Middle frontal gyrus (tissue), 1 donor: ENCODE results near the gene ZNF385B.

Experiments
- DNase-seq: peaks from one replicate; pipeline ENCODE4 v3.0.0-alpha.2; 2015; ENCODE audit warnings: low spot score; ENCODE audit errors: extremely low spot score

ZNF385B gene

DNA sequence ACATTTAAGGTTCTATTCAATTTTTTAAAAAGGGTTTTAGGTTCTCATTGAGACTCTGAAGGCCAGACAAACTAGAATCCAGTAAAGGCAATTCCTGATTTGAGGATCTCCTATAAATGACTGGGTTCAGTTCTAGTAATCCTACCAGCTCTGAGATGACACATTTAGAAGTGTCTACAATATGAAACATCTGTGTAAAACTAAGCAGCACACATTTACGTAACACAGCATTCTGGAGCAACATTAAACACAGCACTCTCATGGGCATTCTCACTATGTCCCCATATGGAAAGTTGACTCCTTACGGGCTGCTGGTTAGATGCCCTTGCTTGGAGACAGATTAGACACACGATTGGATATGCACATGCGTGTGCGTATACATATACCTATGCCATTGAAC is 114.4 kb downstream of the ZNF385B start:
- DNase-seq = no peak

DNA sequence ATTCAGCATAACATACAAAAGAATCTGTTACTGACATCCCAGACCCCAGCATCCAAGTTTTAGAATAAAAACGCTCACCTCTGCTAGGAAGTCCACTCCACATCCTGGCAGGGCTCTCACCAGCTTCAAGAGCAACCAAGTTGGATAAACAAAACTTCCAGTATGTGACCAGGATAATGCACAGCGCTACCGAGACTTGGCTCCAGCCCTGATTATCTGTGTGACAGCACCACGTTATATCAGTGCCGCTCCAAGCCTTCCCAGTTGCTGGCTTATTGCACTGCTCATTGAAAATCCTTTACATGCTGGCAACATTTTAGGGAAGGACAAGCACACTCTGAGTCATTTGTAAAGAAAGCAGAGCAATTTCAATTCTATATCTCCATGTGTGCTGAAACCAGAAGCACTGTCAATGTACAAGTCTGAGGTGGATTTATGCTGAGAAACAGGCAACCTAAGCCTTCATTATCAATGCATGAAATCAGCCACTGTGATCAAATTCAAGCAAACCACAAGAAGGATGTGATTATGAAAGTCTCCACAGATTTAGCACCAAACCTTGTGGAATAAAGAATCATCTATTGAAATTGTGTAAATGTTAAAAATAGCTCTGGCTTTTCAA is 115.7 kb downstream of the ZNF385B start:
- no peak for DNase-seq

DNA sequence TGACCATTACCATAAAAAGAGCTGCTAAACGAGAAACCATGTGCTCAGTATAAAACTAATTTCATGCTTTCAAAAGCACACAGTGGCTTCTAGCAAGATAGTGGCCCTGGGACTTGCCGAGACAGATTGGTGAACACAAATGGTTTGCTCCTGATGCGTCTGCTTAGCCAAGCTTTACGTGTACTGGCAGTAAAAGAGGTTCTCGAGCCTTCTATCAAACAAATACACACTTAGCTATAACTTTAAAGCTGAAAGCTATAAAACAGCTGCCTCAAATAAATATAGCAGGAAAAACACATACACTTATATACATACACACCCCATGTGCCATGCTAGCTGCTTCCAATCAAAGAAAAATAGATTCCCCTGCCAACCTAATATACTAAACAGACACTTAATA is 117.0 kb downstream of the ZNF385B start:
- no peak for DNase-seq

DNA sequence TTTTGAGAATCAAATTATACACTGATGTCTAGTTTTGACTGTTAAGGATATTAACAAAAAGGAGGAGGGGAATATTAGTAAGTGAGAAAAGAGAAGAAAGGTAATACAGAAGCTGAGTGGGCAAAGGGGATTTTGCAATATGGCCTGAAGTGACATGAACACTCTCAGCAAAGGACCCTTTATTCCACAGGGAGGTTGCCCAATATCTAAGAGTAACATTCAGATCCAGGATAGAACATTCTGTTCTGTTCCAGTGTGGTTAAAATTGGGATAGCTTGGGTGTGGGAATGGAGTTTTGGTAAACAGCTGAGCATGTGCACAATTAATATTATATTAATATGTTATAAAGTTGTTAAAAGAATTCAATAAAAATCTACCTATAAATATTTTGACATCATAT is 120.1 kb downstream of the ZNF385B start:
- no peak for DNase-seq

DNA sequence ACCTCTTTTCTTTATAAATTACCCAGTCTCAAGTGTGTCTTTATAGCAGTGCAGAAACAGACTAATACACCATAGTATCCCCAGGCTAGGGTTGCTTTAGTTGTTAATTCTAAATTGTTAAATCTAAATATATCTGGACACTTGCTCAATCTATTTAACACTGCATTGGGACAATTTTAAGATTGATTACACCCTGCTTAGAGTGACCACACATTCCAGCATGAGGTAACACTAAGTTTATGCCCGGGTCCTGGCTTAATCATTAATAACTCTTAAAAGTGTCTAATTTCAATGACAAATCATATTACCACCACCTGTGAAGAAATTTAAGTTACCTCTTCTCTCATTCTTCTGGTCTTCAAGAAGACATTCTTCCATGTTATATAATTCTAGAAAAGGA is 131.4 kb downstream of the ZNF385B start:
- DNase-seq = no peak

DNA sequence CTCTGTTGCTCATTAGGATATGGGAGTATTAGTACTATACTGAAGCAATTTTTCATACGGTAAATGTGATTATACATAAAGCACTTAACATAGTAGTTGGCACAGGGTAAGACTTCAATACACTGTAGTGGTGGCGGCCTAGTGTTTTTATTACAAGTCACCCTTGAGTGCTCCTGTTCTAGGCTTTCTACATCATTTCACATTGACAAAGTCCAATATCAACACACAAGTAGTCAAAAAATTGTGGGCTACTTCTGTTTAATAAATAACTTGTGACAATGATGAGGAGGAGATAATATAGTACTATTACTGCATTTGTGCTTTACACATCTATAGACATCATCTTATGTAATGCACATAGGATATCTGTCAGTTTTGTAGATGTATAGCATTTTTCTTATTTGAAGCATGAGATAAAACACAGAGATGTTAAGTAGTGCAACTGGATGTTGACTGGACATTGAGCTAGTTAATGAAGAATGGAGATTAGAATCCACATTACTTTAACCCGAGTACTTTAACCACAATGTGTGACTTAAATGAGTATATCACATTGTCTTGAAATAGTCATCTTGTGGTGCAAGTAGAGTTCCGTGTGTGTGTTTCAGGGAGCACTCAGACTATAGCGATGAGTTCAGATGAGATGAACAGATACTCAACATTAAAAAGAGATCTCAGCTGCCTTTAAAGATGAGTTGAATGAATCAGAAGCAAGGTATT is 134.8 kb downstream of the ZNF385B start:
- no peak for DNase-seq

DNA sequence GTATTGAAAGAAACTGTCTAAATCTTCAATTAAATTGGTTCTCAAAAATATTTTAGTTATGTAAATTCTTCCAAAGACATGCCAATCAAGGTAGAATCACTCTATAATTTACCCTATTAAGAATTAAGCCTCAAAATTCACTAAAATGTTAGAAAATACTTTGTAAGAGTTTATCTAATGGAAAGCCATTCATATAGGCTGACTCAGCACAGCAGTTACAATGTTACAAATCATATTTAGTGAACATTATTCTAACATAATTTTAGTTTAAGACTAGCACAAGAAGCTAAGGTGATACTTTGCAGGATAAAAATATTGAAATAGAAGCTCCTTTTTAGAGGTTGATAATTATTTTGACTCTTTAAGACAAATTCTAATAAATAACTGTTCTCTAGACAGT is 137.0 kb downstream of the ZNF385B start:
- no peak for DNase-seq

DNA sequence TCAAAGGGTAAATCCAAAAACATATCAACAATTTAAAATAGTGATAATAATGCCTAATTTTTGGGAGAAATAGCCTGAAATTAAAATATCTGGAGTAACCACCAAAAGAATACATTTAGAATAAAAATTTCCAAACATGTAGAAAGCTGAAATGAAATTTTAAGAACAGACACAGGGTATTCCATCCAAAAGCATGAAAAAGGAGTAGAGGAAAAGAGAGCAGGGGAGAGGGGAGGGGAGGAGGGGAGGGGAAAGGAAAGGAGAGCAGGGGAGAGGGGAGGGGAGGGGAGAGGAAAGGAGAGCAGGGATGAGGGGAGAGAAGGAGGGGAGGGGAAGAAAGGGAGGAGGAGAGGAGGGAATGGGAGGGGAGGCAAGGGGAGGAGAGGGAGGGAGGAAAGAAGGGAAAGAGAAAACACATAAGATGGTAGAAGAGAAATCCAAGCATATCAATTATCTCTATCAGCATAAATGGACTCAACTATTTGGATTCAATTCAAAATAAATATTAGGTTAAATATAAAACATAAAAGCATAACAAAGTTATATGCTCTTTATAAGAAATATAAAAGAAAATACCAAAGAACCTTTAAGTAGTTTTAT is 141.1 kb downstream of the ZNF385B start:
- DNase-seq = no peak

DNA sequence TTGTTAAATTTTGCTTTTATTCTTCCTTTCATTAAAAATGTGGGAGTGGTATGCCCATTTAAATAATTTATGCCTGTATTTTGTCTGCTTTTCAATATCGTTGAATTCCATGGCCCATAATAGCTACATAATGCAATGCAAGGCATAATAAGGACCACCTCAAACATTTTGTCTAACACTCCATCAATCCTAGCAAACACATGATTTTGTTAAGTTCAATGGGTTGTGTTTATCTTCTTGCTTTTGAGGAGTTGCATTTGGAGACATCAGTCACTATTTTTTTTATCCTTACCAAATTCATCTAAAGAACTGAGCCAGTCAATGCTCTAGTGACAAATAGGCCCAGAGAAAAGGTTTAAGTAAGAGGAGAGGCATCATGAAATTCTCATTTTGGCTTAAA is 145.5 kb downstream of the ZNF385B start:
- no peak for DNase-seq

DNA sequence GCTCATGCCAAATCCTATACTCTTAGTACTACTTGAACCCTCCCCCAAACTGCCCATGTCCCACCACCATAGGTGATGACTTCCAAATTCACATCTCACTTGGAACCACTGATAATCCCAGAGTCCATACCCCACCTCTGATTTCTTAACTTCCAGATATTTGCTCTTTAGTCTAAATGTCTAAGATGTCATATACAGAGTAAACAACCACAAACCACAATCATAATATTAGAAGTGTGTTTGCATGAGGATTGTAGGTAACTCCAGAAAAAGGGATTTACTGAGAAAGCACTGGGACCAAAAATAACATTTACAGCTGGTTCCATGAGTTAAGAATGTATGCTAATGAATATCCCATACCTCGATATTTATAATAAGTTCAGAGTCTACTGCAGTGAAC is 146.2 kb downstream of the ZNF385B start:
- no peak for DNase-seq

DNA sequence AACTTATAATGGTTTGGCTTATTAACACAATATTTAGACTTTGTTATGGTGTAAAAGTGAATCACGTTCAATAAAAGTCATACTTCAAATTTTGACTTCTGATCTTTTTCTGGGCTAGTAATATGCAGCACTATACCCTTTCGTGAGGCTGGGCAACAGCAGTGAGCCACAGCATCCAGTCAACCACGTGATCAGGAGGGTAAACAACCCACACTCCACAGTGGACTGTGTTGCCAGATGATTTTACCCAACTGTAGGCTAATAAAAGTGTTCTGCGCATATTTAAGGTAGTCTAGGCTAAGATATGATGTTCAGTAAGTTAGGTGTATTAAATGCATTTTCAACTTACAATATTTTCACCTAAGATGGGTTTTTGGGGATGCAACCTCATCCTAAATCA is 148.6 kb downstream of the ZNF385B start:
- no peak for DNase-seq

DNA sequence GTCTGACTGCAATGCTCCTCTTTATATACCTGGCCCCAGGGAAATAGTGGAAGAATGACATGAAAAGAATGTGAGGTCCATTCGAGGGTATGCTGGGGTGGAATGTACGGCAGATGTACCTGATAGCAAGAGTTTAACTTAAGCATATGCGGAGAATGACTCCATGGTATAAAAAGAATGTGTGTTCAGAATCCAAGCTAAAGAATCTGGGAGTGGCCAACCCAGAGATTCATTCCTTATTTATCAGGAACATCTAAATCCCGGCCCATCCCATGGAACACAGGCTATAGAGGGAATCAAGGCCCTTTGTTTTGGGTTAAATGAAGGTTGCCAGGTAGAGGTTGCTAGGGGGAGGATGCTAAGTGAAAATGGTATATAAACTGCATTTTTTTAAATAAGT is 150.0 kb downstream of the ZNF385B start:
- DNase-seq = no peak

DNA sequence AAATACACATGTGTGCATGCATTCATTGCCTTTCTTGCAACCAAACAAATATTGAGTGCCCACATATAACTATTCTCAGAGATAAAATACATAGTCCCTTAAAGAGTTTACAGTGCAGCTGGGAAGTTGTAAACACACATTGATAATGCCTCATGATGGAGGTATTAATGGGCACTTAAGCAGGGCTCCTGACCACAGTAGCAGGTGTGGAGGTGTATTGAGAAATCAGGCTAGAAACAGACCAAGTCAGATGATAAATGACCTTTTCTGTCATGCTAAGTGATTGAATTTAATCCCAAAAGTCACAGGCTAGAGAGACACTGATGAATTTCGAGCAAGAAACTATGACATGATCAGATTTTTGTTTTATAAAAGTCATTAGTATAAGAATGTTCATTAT is 157.7 kb downstream of the ZNF385B start:
- no peak for DNase-seq

DNA sequence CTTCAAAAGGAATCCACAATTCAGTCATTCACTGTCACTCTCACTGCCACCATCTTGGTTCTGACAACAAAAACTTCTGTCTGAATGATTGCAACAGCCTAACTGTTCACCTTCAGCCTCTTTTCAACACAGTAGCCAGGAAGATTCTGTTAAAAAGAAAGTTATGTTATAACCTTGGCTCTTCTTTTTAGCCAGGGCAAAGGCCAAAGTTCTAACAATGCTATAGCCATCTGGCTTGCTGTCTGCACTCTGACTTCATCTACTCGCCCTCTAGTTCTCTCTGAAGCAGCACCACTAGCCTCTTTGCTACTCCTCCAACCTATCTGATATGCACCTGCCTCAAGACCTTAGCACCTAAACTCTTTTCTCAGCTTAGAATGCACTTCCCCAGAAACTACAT is 158.5 kb downstream of the ZNF385B start:
- DNase-seq = no peak

DNA sequence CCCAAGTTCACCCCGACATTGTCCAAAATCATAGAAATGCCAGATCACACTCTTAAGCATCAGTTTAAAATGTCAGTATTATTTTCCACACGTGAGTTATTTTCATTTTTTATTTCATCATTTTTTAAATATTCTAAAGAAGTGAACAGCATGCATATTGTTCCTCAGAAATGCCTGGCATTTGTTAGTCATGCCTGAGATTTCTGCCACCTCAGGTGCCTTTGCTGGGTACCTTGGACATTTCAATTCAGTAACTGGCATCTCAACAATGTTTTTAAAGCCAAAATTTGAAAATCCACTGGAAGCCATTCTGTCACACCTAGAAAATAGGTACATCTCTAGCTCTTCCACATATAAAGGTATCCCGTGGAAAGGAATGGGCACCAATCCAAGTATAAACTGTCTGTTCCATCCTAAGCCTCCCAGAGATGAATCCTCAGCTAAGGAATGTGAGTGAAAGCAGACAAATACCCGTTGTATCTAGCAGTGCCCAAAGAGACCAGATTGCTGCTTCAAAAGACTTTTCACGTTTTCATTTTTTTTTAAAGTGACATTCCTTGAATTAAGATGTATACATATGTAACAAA is 159.8 kb downstream of the ZNF385B start:
- DNase-seq = no peak

DNA sequence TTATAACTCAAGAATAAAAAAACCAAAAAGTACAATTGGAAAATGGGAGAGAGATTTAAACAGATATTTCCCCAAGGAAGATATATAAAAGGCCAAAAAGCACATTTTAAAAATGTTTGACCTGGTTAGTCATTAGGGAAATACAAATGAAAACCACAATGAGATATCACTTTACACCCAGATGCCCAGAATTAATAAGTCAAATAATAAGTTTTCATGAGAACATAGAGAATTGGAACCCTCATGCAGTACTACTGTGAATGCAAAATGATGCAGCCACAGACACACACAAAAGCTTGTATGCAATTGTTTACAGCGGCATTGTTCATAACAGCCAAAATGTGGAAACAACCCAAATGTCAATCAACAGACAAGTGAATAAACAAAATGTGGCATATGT is 165.9 kb downstream of the ZNF385B start:
- DNase-seq = no peak

DNA sequence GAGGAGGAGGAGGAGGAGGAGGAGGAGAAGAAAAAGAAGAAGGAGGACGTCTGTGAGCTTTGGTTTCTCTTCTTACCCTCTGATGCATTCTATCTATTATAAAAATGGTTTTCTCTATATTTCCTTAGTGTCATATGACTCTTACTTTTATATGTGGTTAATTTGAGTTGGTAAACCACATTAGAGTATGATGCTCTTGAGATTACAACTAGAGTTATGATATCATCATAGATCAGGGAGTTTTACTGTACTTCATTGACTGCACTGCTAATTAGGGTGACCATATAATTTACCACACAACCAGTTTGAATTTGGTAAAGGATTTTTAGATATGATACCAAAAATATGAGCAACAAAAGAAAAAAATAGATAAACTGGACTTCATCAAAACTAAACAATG is 166.4 kb downstream of the ZNF385B start:
- DNase-seq = no peak

DNA sequence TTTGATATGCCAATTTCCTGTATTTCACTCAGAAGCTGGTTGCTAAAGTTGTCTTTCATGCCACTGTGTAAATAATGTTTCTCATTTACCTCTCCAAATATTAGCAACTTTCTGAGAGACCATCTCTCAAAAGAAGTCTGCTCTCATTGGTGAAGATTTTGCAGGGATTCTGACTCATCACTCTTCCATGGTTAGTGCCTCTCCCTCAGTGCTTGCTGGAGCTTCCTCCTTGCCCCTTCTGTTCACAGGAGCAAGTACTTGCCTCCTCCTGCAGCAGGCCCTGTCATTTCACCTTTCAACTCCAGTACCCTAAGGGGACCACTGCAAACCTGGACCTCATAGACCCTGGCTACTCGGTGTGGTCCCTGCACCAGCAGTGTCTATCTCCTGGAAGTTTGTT is 168.8 kb downstream of the ZNF385B start:
- no peak for DNase-seq

DNA sequence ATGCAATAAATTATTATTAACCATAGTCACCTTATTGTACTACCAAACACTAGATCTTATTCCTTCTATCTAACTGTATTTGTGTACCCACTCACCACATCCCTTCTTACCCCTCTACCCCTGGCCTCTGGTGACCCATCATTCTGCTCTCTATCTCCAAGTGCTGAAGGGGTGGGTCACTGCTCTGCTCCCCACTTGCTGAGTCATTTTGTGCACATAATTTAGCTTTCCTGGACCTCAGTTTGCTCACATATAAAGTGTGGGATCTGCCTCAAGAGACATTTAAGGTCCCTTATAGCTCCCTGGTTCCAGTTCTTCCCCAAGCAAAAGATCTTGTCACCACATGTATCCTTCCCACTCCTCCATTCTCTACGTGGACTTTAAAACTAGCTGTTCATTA is 169.4 kb downstream of the ZNF385B start:
- DNase-seq = no peak

DNA sequence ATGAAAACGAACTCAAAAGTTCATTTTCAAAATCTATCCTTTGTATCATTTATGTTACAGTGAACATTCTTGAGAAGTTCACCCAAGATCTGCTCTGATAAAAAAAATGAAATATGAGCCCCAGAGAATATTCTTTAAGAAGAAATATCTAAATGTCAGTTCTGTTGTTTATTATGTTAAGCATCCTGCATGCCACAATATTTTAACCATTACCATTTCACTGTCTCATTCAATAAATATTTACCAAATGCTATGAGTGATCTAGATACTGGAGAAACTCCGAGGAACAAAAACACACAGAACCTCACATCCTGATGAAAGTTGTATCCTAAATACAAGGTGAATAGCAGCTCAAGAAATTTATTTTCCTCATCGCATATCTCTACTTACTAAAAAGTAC is 170.2 kb downstream of the ZNF385B start:
- DNase-seq = no peak

DNA sequence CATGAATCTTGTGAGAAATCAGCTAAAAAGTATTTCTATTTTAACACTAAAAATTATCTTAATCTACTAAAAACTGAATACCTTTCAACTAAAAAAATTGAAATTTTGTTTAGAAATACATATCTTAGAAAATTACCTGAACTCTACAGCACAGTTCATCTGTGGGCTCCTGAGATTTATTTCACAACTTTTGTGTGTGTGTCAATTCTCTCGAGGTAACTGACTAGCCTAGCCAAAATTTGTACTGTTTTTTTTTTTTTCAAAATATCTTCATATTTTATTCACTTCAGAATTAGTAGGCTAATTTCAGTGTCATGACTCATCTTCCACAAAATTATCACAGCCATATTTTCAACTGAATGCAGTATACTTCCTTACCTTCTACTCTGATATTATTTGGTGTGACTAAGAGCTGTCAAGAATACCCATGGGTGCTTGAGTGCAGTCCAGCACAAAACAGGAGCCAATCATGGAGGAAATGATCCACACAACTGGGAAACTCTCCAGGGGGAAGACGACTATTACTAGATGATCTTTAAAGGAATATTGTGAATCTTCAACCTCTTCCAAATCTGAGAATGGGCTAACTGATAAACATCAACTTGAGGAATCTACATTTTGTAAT is 174.6 kb downstream of the ZNF385B start:
- no peak for DNase-seq

DNA sequence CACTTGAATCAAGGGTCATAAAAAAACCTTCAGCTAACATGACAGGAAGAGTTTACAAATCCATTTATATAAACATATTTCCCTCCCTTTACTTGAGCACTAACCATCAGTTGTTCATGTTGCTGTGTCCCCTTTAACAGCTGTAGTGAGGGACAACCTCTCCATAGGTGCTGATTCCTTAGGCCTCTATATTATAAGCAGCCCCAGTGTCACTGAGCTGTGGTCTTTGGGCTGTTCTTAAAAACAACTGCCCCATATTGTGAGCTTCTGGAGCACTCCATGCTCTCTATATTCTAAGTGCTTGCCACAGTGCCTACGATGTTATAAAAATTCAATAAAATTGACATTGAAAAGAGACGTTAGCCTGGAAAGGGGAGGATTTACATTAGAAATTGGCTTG is 175.3 kb downstream of the ZNF385B start:
- DNase-seq = no peak
